GM18909 (cell line): ENCODE measurements around the gene DEDD.
"Not testable (repeated sequence)": the region's sequence is repeated elsewhere in the genome, so short reads cannot be mapped to it uniquely, and the experiment has no call there.

Experiments used
- ATAC-seq: cut with Tn5 transposase; IDR thresholded peaks from one replicate; pipeline ENCODE4 v1.9.1; 2021; ENCODE audit warnings: mild to moderate bottlenecking; ENCODE audit not compliant: unreplicated experiment, poor library complexity

The DEDD gene

DNA sequence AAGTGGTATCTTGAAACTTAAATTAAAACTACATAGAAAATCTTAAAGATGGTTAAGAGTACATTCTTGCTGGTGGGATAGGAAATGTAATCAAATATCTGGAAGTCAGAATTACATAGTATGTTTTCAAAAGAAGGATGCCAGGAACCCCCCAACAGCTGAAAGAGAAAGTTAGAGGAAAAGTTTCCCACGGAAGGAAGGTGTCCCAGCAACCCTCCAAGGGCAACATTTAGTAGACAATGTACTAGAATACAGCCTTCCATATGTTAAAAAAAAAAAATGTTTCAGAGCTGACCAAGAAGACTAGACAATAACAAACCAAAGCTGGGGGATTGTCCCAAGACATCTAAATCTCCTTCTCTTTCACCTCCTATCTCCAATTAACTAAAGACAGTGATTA is 2.2 kb downstream of the DEDD start:
- ATAC-seq, result no peak

DNA sequence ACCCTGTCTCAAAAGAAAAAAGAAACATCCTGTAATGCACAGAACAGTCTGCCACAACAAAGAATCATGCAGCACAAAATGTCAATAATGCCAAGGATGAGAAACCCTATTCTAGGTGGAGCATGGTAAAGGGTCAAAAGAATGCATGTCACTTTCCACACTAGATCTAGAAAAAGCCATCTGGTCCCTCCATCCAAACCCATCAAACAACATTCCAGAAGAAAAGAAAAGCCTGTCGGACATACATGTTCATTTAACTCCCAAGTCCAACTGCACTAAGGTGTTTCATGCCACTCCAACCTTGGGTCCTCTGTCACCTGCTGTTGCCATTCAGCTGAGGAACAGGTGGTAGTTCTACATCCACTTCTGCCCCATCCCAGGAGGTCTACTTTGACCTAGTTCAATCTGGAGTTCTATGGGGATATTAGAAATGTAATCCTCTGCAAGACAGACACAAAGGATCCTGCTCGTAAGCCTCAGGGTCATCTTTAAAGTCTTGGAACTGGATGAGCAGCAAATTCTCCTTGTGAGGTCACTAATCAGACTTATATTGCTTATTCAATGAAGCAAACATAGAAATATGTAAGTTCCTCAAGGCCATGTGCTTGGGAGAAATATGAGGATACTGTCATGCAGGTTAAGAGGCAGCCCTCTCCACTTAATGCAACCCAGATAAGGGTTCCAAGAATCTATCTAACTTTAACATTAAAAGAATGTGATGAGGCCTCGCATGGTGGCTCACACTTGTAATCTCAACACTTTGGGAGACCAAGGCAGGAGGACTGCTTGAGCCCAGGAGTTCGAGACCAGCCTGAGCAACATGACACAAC is 3.7 kb downstream of the DEDD start:
- no peak for ATAC-seq

- ATAC-seq, result no peak
Observed at GRCh38 chr1:161127649-161128048, 4.8 kb downstream of the DEDD start.

DNA sequence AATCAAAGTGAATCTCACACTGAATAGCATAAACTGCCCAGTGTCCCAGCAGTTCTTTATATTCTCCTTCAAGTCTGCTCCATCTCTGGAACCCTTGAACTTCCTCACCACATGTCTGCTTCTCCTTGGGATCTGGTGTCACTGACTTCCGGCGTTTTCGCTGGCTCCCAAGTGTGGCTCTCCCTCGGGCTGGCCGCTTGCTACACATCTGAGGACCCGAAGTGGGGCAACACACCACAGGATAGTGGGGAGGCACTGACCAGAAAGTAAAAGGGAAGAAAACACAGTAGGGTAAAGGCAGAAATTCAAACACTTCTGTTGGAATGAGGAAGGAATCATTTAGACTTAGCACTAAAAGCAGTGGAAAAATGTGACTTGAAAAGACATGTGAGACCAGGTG is 9.5 kb downstream of the DEDD start:
- no peak for ATAC-seq

DNA sequence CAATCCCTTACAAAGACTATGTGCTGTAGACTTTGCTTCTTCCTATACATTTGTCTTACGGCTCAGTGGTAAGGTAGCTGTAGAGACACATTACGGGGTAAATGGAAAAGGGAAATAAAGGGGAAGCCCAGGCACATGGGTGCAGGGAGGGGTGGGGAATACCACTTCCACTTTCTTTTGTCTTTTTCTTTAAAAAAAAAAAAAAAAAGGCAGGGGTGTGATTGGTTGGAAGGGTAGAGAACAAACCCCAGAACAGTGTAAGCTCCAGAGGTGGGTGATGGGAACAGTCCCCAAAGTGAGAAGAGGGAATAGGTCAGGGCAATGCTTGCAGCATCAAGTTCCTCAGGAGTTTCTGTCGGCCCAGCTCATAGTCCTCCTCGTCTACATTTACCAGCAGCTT is 10.6 kb downstream of the DEDD start:
- no peak for ATAC-seq

GRCh38 chr1:161121042-161121650 is 11.3 kb downstream of the DEDD start:
- no peak for ATAC-seq

- peak; percentile 38 for ATAC-seq
Observed at GRCh38 chr1:161119092-161119903, 13.2 kb downstream of the DEDD start.

GRCh38 chr1:161117759-161118581 is 14.5 kb downstream of the DEDD start, which contains the start of the genes NIT1 and PFDN2:
TSS of gene NIT1 (plus strand) at chr1:161118105. CDS start at chr1:161118177, 72 bp downstream.
TSS of gene PFDN2 (minus strand) at chr1:161118037. CDS start at chr1:161118026, 11 bp downstream.
- ATAC-seq, result peak; percentile 82

DNA sequence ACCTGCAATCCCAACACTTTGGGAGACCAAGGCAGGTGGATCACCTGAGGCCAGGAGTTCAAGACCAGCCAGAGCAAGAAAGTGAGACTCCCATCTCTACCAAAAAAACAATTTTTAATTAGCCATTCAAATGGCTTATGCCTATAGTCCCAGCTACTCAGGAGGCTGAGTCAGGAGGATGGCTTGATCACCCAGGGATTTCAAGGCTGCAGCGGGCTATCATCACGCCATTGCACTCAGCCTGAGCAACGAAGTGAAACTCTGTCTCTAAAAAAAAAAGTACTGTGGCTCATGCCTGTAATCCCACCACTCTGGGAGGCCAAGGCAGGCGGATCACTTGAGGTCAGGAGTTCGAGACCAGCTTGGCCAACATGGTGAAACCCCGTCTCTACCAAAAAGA is 16.5 kb downstream of the DEDD start:
- not testable (repeated sequence) for ATAC-seq

DNA sequence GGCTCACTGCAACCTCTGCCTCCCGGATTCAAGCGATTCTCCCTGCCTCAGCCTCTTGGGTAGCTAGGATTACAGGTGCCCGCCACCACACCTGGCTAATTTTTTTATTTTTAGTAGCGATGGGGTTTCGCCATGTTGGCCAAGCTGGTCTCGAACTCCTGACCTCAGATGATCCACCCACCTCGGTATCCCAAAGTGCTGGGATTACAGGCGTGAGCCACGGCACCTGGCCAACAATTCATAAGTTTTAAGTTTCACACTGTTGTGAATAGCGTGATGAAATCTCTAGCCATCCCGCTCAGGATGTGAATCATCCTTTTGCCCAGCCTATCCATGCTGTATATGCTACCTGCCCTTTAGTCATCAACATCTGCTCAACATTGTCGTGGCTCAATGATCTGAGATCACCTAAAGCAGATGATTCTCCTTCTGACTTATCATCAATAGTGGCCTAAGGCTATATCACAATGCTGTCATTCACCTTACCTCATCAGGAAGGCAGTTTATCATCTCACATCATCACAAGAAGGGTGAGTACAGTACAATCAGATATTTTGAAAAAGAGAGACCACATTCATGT is 17.2 kb downstream of the DEDD start:
- no peak for ATAC-seq

- no peak for ATAC-seq
Observed at GRCh38 chr1:161114556-161114955, 17.9 kb downstream of the DEDD start.

- ATAC-seq, result no peak
Observed at GRCh38 chr1:161113915-161114314, 18.6 kb downstream of the DEDD start.

DNA sequence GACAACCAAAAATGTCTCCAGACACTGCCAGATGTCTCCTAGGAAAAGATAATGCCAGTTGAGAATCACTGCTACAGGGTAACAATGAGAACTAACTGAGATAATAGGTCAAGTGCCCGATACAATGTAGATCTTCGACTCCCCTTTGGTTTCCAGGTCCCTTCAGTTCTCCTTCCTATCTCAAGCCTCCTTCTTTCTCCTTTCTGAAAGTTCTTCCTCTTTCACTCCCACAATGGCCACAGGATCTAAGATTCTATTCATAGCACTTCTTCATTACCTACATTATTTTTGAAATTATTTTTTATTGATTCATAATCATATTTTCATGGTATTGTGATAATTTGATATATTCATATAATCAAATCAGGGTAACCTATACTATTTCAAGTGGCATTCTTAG is 20.9 kb downstream of the DEDD start:
- no peak for ATAC-seq

DNA sequence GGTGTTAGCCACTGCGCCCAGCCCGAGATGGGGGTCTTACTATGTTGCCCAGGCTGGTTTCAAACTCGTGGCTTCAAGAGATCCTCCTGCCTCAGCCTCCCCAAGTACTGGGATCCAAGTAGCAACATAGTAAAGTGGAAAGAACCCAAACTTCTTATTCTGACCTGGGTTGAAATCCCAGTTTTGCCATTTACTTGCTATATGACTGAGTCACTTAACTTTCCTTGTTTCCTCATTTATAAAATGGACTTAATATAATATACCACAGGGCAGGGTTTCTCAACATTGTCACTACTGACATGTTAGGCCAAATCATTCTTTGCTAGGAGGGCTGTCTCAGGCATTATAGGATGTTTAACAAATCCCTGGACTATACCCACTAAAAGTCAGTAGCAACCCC is 21.4 kb downstream of the DEDD start:
- no peak for ATAC-seq

- ATAC-seq, result no peak
Observed at GRCh38 chr1:161106431-161106830, 26.0 kb downstream of the DEDD start.

DNA sequence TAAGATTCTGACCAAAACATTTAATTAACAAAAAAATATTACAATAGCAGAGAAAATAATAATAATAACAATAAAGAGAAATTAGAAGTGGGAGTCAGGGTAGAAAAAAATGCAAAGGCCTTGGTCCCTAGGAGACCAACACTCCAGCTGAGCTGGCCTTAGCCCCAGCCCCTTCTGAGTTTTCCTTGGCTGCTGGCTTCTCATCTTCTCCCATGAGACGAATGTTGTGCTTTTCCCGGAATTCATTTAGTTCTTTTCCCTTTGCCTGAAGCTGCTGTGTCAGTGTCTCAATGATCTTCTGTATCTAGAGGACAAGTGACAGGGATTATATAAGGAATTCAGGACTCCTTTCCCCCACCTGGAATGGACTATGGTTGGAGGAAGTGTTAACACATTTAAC is 31.9 kb downstream of the DEDD start:
- no peak for ATAC-seq

DNA sequence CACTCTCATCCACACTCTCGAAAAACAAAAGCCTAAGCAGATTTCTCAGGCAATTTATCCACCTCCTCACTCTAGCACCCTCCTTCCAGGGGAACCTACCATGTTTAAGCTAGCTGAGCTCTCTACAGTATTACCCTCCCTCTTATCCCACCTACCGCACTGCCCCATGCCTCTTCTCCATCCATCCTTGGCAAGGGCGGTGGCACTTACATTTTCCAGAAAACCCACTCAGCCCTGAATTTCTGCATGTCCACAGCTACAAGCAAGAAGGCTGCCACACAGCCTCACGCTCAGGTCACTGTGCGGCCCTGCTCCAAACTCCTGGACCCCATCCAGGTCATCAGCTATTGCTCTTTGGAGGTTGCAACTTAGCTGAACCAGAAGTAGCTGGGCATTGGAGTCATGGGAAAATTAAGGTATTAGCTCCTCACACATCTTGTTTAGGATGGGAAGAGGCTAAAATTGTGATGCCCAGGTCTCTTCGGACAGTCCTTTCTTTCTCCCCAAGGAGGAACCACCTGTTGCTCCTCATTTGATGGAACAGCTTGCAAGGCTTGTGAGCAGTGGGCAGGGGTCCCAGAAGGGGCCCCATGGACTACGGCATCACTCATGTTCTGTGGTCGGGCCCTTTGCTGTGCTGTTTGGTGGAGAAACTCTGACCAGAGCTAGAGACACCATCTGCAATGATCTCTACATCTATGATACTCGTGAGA is 33.2 kb downstream of the DEDD start:
- no peak for ATAC-seq

GRCh38 chr1:161098210-161099068 is 34.0 kb downstream of the DEDD start, which contains the start of gene KLHDC9:
TSS of gene KLHDC9 (plus strand) at chr1:161098361. CDS start at chr1:161098536, 175 bp downstream.
- peak; percentile 70 for ATAC-seq
